DOHH2 (cell line): ENCODE measurements around the gene NBAS.

Source experiments
- H3F3A ChIP-seq: fragments of 200-600 bp; sonication (generic), shearing (Covaris generic); 2 replicates; pipeline ENCODE4 v1.6.0; 2016; ENCODE audit warnings: antibody characterized with exemption, mild to moderate bottlenecking; ENCODE audit not compliant: control insufficient read depth, insufficient read depth
- H3K27ac ChIP-seq: fragments of 200-600 bp; sonication (generic); 2 replicates; pipeline ENCODE4 v1.5.1; 2014; ENCODE audit warnings: low read depth, mild to moderate bottlenecking, low read length, moderate library complexity
- H3K27me3 ChIP-seq: fragments of 200-600 bp; sonication (generic); 2 replicates; pipeline ENCODE4 v1.6.1; 2014; ENCODE audit warnings: mild to moderate bottlenecking, low read length, mixed read lengths; ENCODE audit not compliant: control insufficient read depth
- H3K36me3 ChIP-seq: fragments of 200-600 bp; sonication (generic); 2 replicates; pipeline ENCODE4 v1.6.1; 2014; ENCODE audit warnings: mild to moderate bottlenecking, low read length, moderate library complexity, mixed read lengths; ENCODE audit not compliant: control insufficient read depth
- H3K4me1 ChIP-seq: fragments of 200-600 bp; sonication (generic); 2 replicates; pipeline ENCODE4 v1.6.1; 2014; ENCODE audit warnings: mild to moderate bottlenecking, low read length, mixed read lengths; ENCODE audit not compliant: control insufficient read depth
- H3K4me2 ChIP-seq: fragments of 200-600 bp; sonication (generic); 2 replicates; pipeline ENCODE4 v1.6.0; 2014; ENCODE audit warnings: mild to moderate bottlenecking, low read length, moderate library complexity
- H3K4me3 ChIP-seq: fragments of 200-600 bp; sonication (generic); 2 replicates; pipeline ENCODE4 v1.5.1; 2014; ENCODE audit warnings: mild to moderate bottlenecking, low read length, mixed read lengths
- H3K79me2 ChIP-seq: fragments of 200-600 bp; sonication (generic); 2 replicates; pipeline ENCODE4 v1.6.1; 2014; ENCODE audit warnings: mild to moderate bottlenecking, low read length, mixed read lengths; ENCODE audit not compliant: control insufficient read depth
- H3K9me2 ChIP-seq: fragments of 200-600 bp; sonication (generic); replicated peaks from 2 replicates; pipeline ENCODE4 v1.6.1; 2014; ENCODE audit warnings: mild to moderate bottlenecking, low read length, mixed read lengths; ENCODE audit not compliant: control insufficient read depth
- H3K9me3 ChIP-seq: fragments of 200-600 bp; sonication (generic); 2 replicates; pipeline ENCODE4 v1.6.1; 2014; ENCODE audit warnings: antibody characterized with exemption, low read length, mixed read lengths; ENCODE audit not compliant: control insufficient read depth, insufficient read depth
- H4K20me1 ChIP-seq: fragments of 200-600 bp; sonication (generic); 2 replicates; pipeline ENCODE4 v1.6.0; 2014; ENCODE audit warnings: low read depth, mild to moderate bottlenecking, antibody characterized with exemption, low read length, moderate library complexity; ENCODE audit not compliant: control insufficient read depth, insufficient read depth
- EZH2phosphoT487 ChIP-seq: fragments of 200-600 bp; sonication (generic); IDR thresholded peaks from 2 replicates; pipeline ENCODE4 v1.6.1; 2017; ENCODE audit warnings: borderline replicate concordance, mild to moderate bottlenecking, antibody characterized with exemption, low read length, moderate library complexity, mixed read lengths
- TF ChIP-seq, protein P1 (sequence below): fragments of 200-600 bp; sonication (generic); IDR thresholded peaks from one replicate; pipeline ENCODE4 v1.5.1; 2014; ENCODE audit warnings: antibody characterized with exemption, mild to moderate bottlenecking, low read depth, low read length; ENCODE audit not compliant: poor library complexity, severe bottlenecking

NBAS gene

DNA sequence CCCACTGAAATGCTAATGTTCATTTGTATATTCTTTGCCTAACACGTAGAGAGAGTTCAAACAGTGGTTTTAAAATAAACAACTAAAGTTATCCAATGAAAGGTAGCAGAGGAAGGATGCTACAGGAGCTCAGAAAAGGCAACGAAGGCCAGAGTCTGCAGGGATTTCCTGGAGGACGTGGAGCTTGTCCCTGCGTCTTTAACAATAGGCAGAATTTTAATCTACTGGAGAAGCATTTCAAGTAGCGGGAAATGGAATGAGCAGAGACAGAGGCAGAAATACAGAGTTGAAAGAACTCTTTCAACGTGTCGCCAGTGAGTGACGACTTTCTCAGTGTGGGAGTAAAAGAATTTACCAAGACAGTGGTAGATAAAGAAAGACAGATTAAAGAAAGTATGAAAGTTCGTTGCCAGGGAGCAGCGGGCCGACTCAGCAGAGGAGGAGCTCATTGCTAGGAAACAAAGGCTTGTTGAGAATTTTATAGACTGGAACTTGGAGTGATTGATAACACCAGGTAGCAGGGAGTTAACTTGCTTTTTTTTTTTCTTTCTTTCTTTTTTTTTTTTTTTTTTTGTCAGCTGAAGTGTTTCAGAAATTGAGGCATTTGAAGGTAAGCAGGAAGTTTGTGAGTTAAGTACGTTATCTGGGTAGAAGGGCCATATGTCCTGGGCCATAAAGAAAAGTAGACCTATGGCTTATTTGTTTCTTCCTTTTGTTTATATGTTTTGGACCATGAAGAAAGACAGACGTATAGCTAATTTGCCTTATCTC lies 625 bp upstream of the NBAS start:
- Histone ChIP-seq H4K20me1 (no peaks in the 10 kb centered on the region), H3K27me3 (no peaks in the 10 kb centered on the region), H3K27ac (peak overlapping the region; percentile 12; the same call in 1 of the 2 replicates), H3K4me1 (peaks cover 22% of the 10 kb centered on the region), H3K4me2 (peak overlapping the region; percentile 78), H3K36me3 (no peaks in the 10 kb centered on the region), H3K9me3 (no peaks in the 10 kb centered on the region), H3F3A (no peaks in the 10 kb centered on the region), H3K79me2 (peaks cover 32% of the 10 kb centered on the region), H3K4me3 (peak overlapping the region; percentile 85), H3K9me2 (no peaks in the 10 kb centered on the region)
- no peak for TF ChIP-seq EZH2phosphoT487
- TF ChIP-seq, protein P1, sequence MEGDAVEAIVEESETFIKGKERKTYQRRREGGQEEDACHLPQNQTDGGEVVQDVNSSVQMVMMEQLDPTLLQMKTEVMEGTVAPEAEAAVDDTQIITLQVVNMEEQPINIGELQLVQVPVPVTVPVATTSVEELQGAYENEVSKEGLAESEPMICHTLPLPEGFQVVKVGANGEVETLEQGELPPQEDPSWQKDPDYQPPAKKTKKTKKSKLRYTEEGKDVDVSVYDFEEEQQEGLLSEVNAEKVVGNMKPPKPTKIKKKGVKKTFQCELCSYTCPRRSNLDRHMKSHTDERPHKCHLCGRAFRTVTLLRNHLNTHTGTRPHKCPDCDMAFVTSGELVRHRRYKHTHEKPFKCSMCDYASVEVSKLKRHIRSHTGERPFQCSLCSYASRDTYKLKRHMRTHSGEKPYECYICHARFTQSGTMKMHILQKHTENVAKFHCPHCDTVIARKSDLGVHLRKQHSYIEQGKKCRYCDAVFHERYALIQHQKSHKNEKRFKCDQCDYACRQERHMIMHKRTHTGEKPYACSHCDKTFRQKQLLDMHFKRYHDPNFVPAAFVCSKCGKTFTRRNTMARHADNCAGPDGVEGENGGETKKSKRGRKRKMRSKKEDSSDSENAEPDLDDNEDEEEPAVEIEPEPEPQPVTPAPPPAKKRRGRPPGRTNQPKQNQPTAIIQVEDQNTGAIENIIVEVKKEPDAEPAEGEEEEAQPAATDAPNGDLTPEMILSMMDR: no peak

DNA sequence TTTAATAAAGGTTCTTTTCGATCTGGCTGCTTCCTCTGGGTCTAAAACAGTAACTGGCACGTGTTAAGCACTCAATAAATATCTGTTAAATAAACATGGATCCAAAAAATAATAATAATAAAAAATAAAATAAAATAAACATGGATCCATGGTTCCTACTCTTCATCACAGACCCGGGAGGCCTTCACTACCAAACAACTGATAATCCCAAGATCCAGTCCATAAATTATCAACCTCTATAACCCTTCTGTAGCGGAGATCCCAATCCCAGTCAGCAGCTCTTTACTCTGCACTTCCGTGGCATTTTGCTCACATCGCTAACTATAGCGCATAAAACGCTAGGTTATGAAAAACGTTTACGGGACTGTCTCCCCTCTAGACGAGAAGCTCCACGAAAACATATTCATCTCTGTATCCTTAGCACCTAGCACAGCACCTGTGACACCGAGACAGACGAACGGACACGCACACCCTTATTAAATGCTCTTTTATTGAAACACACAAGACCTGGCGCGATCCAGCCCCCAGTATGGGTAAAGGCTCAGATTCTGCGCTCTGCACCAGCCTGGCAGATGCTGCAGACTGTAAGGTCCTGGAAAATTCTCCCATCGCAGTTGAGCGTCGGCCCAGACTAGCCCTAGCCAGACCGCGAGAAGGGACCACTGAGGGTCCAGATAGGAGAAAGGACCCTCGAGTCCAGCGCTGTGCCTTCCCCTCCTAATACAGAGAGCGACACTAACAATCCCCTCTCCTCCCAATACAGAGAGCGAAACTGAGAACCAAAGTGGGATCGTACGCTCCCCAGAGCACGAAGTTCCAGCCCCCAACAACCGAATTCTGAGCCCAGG lies 770 bp downstream of the NBAS start:
- Histone ChIP-seq H3K36me3 (no peaks in the 10 kb centered on the region), H3K4me1 (peaks cover 22% of the 10 kb centered on the region), H3K27me3 (no peaks in the 10 kb centered on the region), H3K9me3 (no peaks in the 10 kb centered on the region), H3K4me2 (peak overlapping the region; percentile 78), H3K27ac (no peak overlapping the region), H3K9me2 (no peaks in the 10 kb centered on the region), H3K4me3 (peak overlapping the region; percentile 85), H3F3A (no peaks in the 10 kb centered on the region), H3K79me2 (peaks cover 32% of the 10 kb centered on the region), H4K20me1 (no peaks in the 10 kb centered on the region)
- no peak for TF ChIP-seq EZH2phosphoT487
- TF ChIP-seq, protein P1: no peak

DNA sequence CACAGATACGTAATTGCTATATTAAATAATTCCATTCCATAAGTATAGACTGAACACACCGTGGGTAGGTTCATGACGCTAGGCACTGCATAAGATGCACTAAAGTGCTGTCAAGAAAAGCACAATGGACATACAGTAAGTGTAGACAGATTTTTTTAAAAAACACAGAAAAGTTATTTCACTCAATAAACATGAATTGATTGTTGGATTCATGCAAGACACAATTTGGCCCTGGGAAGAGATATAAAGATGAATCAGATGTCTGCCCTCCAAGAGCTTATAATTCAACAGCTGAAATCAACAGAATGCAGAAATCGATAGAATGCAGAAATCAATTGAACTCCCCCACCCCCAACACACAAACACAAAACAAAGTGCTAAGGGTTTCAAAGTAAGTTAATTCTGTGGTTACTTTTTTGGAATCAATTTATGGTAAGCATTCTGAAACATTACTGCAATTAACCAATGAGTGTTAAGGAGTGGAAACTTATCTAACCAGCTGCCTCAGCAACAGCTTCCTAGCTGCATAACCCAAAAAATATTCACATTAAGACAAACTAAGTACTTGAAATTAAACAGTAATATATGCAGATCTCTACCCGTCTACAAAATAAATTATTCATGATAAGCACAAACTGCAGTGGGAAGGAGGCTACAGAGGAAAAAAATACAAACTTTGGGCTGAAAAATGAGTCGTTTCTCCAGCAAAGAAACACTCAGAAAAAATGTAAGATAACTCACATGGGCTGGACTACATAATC lies 1.6 kb downstream of the NBAS start:
- Histone ChIP-seq H3K4me3 (peak overlapping the region; percentile 85), H3K79me2 (peaks cover 32% of the 10 kb centered on the region), H4K20me1 (no peaks in the 10 kb centered on the region), H3K27me3 (no peaks in the 10 kb centered on the region), H3K4me2 (peak overlapping the region; percentile 78), H3K9me3 (no peaks in the 10 kb centered on the region), H3K27ac (no peak overlapping the region), H3K4me1 (peaks cover 22% of the 10 kb centered on the region), H3K36me3 (no peaks in the 10 kb centered on the region), H3F3A (no peaks in the 10 kb centered on the region), H3K9me2 (no peaks in the 10 kb centered on the region)
- TF ChIP-seq EZH2phosphoT487: no peak
- TF ChIP-seq, protein P1: no peak
